Stimulated activated CD4-positive, alpha-beta T cell treated with anti-CD3 and anti-CD28 coated beads, Interleukin-1b, Interleukin-23, amount 100 ng/mL, for 1 hour (primary cell): ENCODE results near the gene TBC1D5.

Experiments
- DNase-seq, 2 donors: peaks; one replicate each; pipeline ENCODE4 v3.0.0-alpha.2; 2020; ENCODE audit warnings: low read depth in 2 of 2

Gene TBC1D5

GRCh38 chr3:17302774-17303173 lies 439.7 kb downstream of the TBC1D5 start:
- DNase-seq = no peak

GRCh38 chr3:17302170-17302569 lies 440.3 kb downstream of the TBC1D5 start:
- DNase-seq = no peak

- no peak for DNase-seq
These were observed 441.2 kb downstream of the TBC1D5 start for GRCh38 chr3:17301271-17301670.

GRCh38 chr3:17300441-17300840 lies 442.0 kb downstream of the TBC1D5 start:
- no peak for DNase-seq

GRCh38 chr3:17298038-17298437 lies 444.4 kb downstream of the TBC1D5 start:
- DNase-seq = no peak

- no peak for DNase-seq
These were observed 449.9 kb downstream of the TBC1D5 start for GRCh38 chr3:17292556-17292955.

- no peak for DNase-seq
These were observed 451.5 kb downstream of the TBC1D5 start for GRCh38 chr3:17290894-17291293.

GRCh38 chr3:17288839-17289399 lies 453.5 kb downstream of the TBC1D5 start:
- DNase-seq = no peak

GRCh38 chr3:17287006-17287689 lies 455.3 kb downstream of the TBC1D5 start:
- DNase-seq = no peak

- no peak for DNase-seq
These were observed 464.4 kb downstream of the TBC1D5 start for GRCh38 chr3:17278006-17278405.

- no peak for DNase-seq
These were observed 475.6 kb downstream of the TBC1D5 start for GRCh38 chr3:17266846-17267245.

- DNase-seq = no peak
These were observed 480.6 kb downstream of the TBC1D5 start for GRCh38 chr3:17261627-17262369.

GRCh38 chr3:17260257-17260656 lies 482.2 kb downstream of the TBC1D5 start:
- DNase-seq = no peak

GRCh38 chr3:17259685-17260084 lies 482.7 kb downstream of the TBC1D5 start:
- no peak for DNase-seq

- DNase-seq = no peak
These were observed 483.5 kb downstream of the TBC1D5 start for GRCh38 chr3:17258823-17259436.

GRCh38 chr3:17257269-17257668 lies 485.2 kb downstream of the TBC1D5 start:
- no peak for DNase-seq

GRCh38 chr3:17243621-17244020 lies 498.8 kb downstream of the TBC1D5 start:
- DNase-seq = no peak

GRCh38 chr3:17239417-17239816 lies 503.0 kb downstream of the TBC1D5 start:
- no peak for DNase-seq

- DNase-seq = no peak
These were observed 504.4 kb downstream of the TBC1D5 start for GRCh38 chr3:17238023-17238422.

GRCh38 chr3:17235310-17235709 lies 507.1 kb downstream of the TBC1D5 start:
- no peak for DNase-seq

GRCh38 chr3:17234382-17234781 lies 508.0 kb downstream of the TBC1D5 start:
- DNase-seq = no peak

- DNase-seq = peak in 1 of 2 donors; percentile 7
These were observed 509.0 kb downstream of the TBC1D5 start for GRCh38 chr3:17233398-17233800.

GRCh38 chr3:17232442-17232841 lies 510.0 kb downstream of the TBC1D5 start:
- no peak for DNase-seq
